Measurements from ENCODE around the gene ZFP69.

ZFP69 gene

GRCh38 chr1:40476924-40477677 is at the start of gene ZFP69:
TSS of gene ZFP69 (plus strand) at chr1:40477290. CDS start at chr1:40479362, 2,072 bp downstream.
- DNase-seq (ENCODE audit: low spot score): peak; percentile 58
- POLR2A ChIA-PET (ENCODE audit: low non-redundant PET): no interaction called here
- peak within 1 kb of the TSS; percentile 64 for H3K27ac ChIP-seq
- TF ChIP-seq CTCF (conservative IDR thresholded peaks at IDR 0.05; ENCODE audit: low read depth): no peak
- CTCF ChIA-PET: no interaction called here

GRCh38 chr1:40431385-40431784 is 45.7 kb upstream of the ZFP69 start:
- CTCF ChIA-PET: no interaction called here

GRCh38 chr1:40432644-40433390 is 44.3 kb upstream of the ZFP69 start:
- TF ChIP-seq CTCF (conservative IDR thresholded peaks at IDR 0.05; ENCODE audit: low read depth): no peak
- DNase-seq (ENCODE audit: low spot score): no peak
- H3K27ac ChIP-seq: no peak overlapping the region
- POLR2A ChIA-PET (ENCODE audit: low non-redundant PET): no interaction called here
- CTCF ChIA-PET: interaction anchor here (0.6 kb wide), 1 partner anchor 101 kb away, joined by 6 read pairs; no protein-coding TSS in a partner anchor

More at GRCh38 chr1:40431385-40431784, 45.7 kb upstream of the ZFP69 start:
- TF ChIP-seq CTCF (conservative IDR thresholded peaks at IDR 0.05; ENCODE audit: low read depth): no peak
- POLR2A ChIA-PET (ENCODE audit: low non-redundant PET): no interaction called here
- DNase-seq (ENCODE audit: low spot score): no peak
- H3K27ac ChIP-seq: no peak overlapping the region

GRCh38 chr1:40435471-40435870 is 41.6 kb upstream of the ZFP69 start:
- no peak overlapping the region for H3K27ac ChIP-seq
- ChIA-PET CTCF (interaction anchor here (0.8 to 1.4 kb wide), 2 partner anchors 28 to 120 kb away, joined by 3 read pairs; no protein-coding TSS in a partner anchor), POLR2A (ENCODE audit: low non-redundant PET) (no interaction called here)
- no peak for DNase-seq (ENCODE audit: low spot score)
- TF ChIP-seq CTCF (conservative IDR thresholded peaks at IDR 0.05; ENCODE audit: low read depth): no peak

- no peak for TF ChIP-seq CTCF (conservative IDR thresholded peaks at IDR 0.05; ENCODE audit: low read depth)
- no peak for DNase-seq (ENCODE audit: low spot score)
- POLR2A ChIA-PET (ENCODE audit: low non-redundant PET): no interaction called here
- CTCF ChIA-PET: interaction anchor here (0.8 to 1.4 kb wide), 2 partner anchors 28 to 120 kb away, joined by 3 read pairs; no protein-coding TSS in a partner anchor
- H3K27ac ChIP-seq: no peak overlapping the region
Measured at GRCh38 chr1:40435876-40436275, 41.2 kb upstream of the ZFP69 start.

GRCh38 chr1:40438391-40439015 is 38.6 kb upstream of the ZFP69 start:
- ChIA-PET CTCF (interaction anchor here (0.5 to 1.3 kb wide), 9 partner anchors 10 to 299 kb away, joined by 3 to 6 read pairs (median 3); no protein-coding TSS in a partner anchor), POLR2A (ENCODE audit: low non-redundant PET) (no interaction called here)
- peak; percentile 44 for DNase-seq (ENCODE audit: low spot score)
- no peak overlapping the region for H3K27ac ChIP-seq
- peak; percentile 61 for TF ChIP-seq CTCF (conservative IDR thresholded peaks at IDR 0.05; ENCODE audit: low read depth)
